IMR-90 (cell line): ENCODE results near the gene ZNF385D. TPM values are rescaled to one million over a fixed set of nuclear protein-coding genes. Genes with fewer than 3 reads are reported as not detected.
A peak's percentile ranks its signal among the peaks of the same experiment; 100 is the strongest.

Experiments
- ATAC-seq: fragments of 200-7000 bp; cut with Tn5 transposase; 2 replicates; pipeline ENCODE4 v1.9.1; 2020; ENCODE audit warnings: low read depth, mild to moderate bottlenecking, moderate library complexity
- BruUV-seq: library from RNA; stranded (reverse); fragments of 400-500 nt; replicated peaks from 2 replicates; lab custom pipeline; 2021; lab: Mats Ljungman, UMichigan
- CTCF ChIA-PET: fragments of 300-600 bp; formaldehyde crosslinking; extraction: SDS; loops from one replicate; lab custom pipeline; 2021; ENCODE audit warnings: antibody characterized with exemption; lab: Yijun Ruan, JAX
- POLR2A ChIA-PET: fragments of 300-600 bp; sonication (Branson Sonifier 250); formaldehyde crosslinking; loops from one replicate; lab custom pipeline; 2022; ENCODE audit warnings: antibody characterized with exemption; ENCODE audit not compliant: unreplicated experiment; lab: Charles Lee
- DNase-seq: peaks from one replicate; pipeline ENCODE4 v3.0.0; 2013
- H2AFZ ChIP-seq: replicated peaks from 2 replicates; pipeline ENCODE3; 2013; ENCODE audit warnings: low read length, mild to moderate bottlenecking; ENCODE audit not compliant: poor library complexity
- H2AK5ac ChIP-seq: 2 replicates; pipeline ENCODE4 v1.6.1; 2013; ENCODE audit warnings: low read depth, low read length, inconsistent platforms
- H2AK9ac ChIP-seq: replicated peaks from 2 replicates; pipeline ENCODE3; 2013; ENCODE audit warnings: mild to moderate bottlenecking, low read depth, low read length, moderate library complexity; ENCODE audit not compliant: poor library complexity
- H2BK120ac ChIP-seq: 2 replicates; pipeline ENCODE4 v1.6.1; 2013; ENCODE audit warnings: low read depth, low read length, inconsistent platforms
- H2BK15ac ChIP-seq: 3 replicates; pipeline ENCODE4 v1.6.1; 2013; ENCODE audit warnings: low read depth, low read length, inconsistent platforms
- H2BK20ac ChIP-seq: 2 replicates; pipeline ENCODE4 v1.6.1; 2013; ENCODE audit warnings: low read depth, mild to moderate bottlenecking, inconsistent platforms, low read length, moderate library complexity
- H2BK5ac ChIP-seq: 2 replicates; pipeline ENCODE4 v1.6.1; 2013; ENCODE audit warnings: mild to moderate bottlenecking, low read depth, low read length, inconsistent platforms; ENCODE audit not compliant: poor library complexity, severe bottlenecking
- H3K14ac ChIP-seq: replicated peaks from 2 replicates; pipeline ENCODE4 v1.6.1; 2013; ENCODE audit warnings: low read depth, low read length, inconsistent platforms
- H3K18ac ChIP-seq: 2 replicates; pipeline ENCODE4 v1.6.1; 2013; ENCODE audit warnings: low read depth, low read length, control low read depth
- H3K23ac ChIP-seq: 2 replicates; pipeline ENCODE4 v1.6.1; 2013; ENCODE audit warnings: low read depth, low read length, inconsistent platforms
- H3K27ac ChIP-seq: 2 replicates; pipeline ENCODE4 v1.5.1; 2013; ENCODE audit warnings: mild to moderate bottlenecking, control low read depth, low read length; ENCODE audit not compliant: insufficient read depth
- H3K27me3 ChIP-seq: 2 replicates; pipeline ENCODE4 v1.6.1; 2013; ENCODE audit warnings: low read length; ENCODE audit not compliant: control insufficient read depth, insufficient read depth
- H3K36me3 ChIP-seq: 2 replicates; pipeline ENCODE4 v1.6.1; 2013; ENCODE audit warnings: low read length, mixed read lengths; ENCODE audit not compliant: control insufficient read depth, insufficient read depth
- H3K4ac ChIP-seq: 2 replicates; pipeline ENCODE4 v1.6.1; 2013; ENCODE audit warnings: low read depth, low read length, inconsistent platforms
- H3K4me1 ChIP-seq: 2 replicates; pipeline ENCODE4 v1.6.1; 2013; ENCODE audit warnings: low read length, mixed read lengths; ENCODE audit not compliant: control insufficient read depth, insufficient read depth
- H3K4me2 ChIP-seq: 2 replicates; pipeline ENCODE4 v1.6.1; 2013; ENCODE audit warnings: low read depth, mild to moderate bottlenecking, control low read depth, low read length, moderate library complexity
- H3K4me3 ChIP-seq: 2 replicates; pipeline ENCODE4 v1.5.1; 2013; ENCODE audit warnings: low read depth, mild to moderate bottlenecking, control low read depth, low read length, moderate library complexity; ENCODE audit not compliant: insufficient read depth
- H3K56ac ChIP-seq: 2 replicates; pipeline ENCODE4 v1.6.1; 2013; ENCODE audit warnings: low read length, inconsistent platforms; ENCODE audit not compliant: insufficient read depth; ENCODE audit errors: extremely low read depth
- H3K79me1 ChIP-seq, 2 experiments: 2 replicates each; pipeline ENCODE4 v1.6.1; 2013; ENCODE audit warnings: low read length in 2 of 2, inconsistent platforms in 1 of 2, low read depth in 1 of 2
- H3K9ac ChIP-seq: 2 replicates; pipeline ENCODE4 v1.6.1; 2013; ENCODE audit warnings: low read depth, low read length, control low read depth
- H3K9me1 ChIP-seq: 2 replicates; pipeline ENCODE4 v1.6.1; 2013; ENCODE audit warnings: low read length, inconsistent platforms; ENCODE audit not compliant: insufficient read depth
- H3K9me3 ChIP-seq: 2 replicates; pipeline ENCODE4 v1.6.1; 2013; ENCODE audit warnings: low read length; ENCODE audit not compliant: control insufficient read depth, insufficient read depth
- H4K20me1 ChIP-seq: 2 replicates; pipeline ENCODE4 v1.6.1; 2013; ENCODE audit warnings: low read length, inconsistent platforms; ENCODE audit not compliant: insufficient read depth
- H4K5ac ChIP-seq: 2 replicates; pipeline ENCODE4 v1.6.1; 2013; ENCODE audit warnings: mild to moderate bottlenecking, low read depth, low read length, control low read depth
- H4K8ac ChIP-seq, 2 experiments: 2 replicates each; pipeline ENCODE4 v1.6.1; 2013; ENCODE audit warnings: low read depth in 2 of 2, low read length in 2 of 2, control low read depth in 1 of 2, inconsistent platforms in 1 of 2
- H4K91ac ChIP-seq: 2 replicates; pipeline ENCODE4 v1.6.1; 2013; ENCODE audit warnings: low read depth, low read length, inconsistent platforms; ENCODE audit not compliant: insufficient read depth
- BHLHE40 ChIP-seq: fragments of 150-350 bp; IDR thresholded peaks from 2 replicates; pipeline ENCODE4 v1.6.1; 2016; ENCODE audit warnings: mild to moderate bottlenecking, low read depth, low read length
- FOS ChIP-seq: fragments of 150-350 bp; IDR thresholded peaks from 2 replicates; pipeline ENCODE4 v1.6.1; 2016; ENCODE audit warnings: low read depth, low read length
- RAD21 ChIP-seq: IDR thresholded peaks from 2 replicates; pipeline ENCODE4 v1.6.1; 2012; ENCODE audit warnings: low read length, improper control_type of control experiment
- RFX5 ChIP-seq: IDR thresholded peaks from 2 replicates; pipeline ENCODE4 v1.8.0; 2012; ENCODE audit warnings: low read depth, mild to moderate bottlenecking, low read length, moderate library complexity
- SMC3 ChIP-seq: fragments of 150-350 bp; IDR thresholded peaks from 2 replicates; pipeline ENCODE4 v1.6.1; 2016; ENCODE audit warnings: low read depth, mild to moderate bottlenecking, antibody characterized with exemption, low read length, moderate library complexity
- WGBS, 2 experiments: methylation state at CpG; one replicate each; pipeline versions ENCODE4 v1.1.5 to v1.1.7; 2013; ENCODE audit warnings: missing lambda C conversion rate in 2 of 2; ENCODE audit not compliant: insufficient read length in 1 of 2; ENCODE audit errors: extremely low coverage in 2 of 2; 5-methylcytosine and 5-hydroxymethylcytosine counted together
- dilution Hi-C: fragments of 300-500 bp; cut with HindIII; formaldehyde crosslinking; loops from one replicate; pipeline ENCODE4 v1.14.3; 2018; ENCODE audit warnings: low sequenced_read_pairs; ENCODE audit not compliant: unreplicated experiment
- in situ Hi-C: fragments of 300-500 bp; cut with MboI; formaldehyde crosslinking; loops from 3 replicates; pipeline ENCODE4 v1.14.3; 2019; ENCODE audit warnings: low sequenced_read_pairs, inconsistent platforms, mixed read lengths
- intact Hi-C: fragments of 100-400 bp; cut with micrococcal nuclease; formaldehyde crosslinking; loops from 2 replicates; pipeline ENCODE4 v1.10.0; 2022
- polyA plus RNA-seq, 3 experiments: library from polyadenylated mRNA; depleted of rRNA; stranded (reverse); fragments of >200 nt; gene quantifications; 2 replicates each; pipeline ENCODE4 v1.2.3, GENCODE V29; 2012; ENCODE audit warnings: low replicate concordance in 1 of 3
- total RNA-seq: library from RNA; depleted of rRNA; stranded (reverse); fragments of >200 nt; gene quantifications from 2 replicates; pipeline ENCODE4 v1.2.3, GENCODE V29; 2012

The ZNF385D gene
- total and polyA plus RNA-seq, 2 of the 4 experiments (the other 2 are of a cell fraction), result 0.18 to 2.4 TPM

- in situ Hi-C loops (no loop called here), dilution Hi-C loops (no loop called here), intact Hi-C loops (no loop called here)
- Histone ChIP-seq H2BK20ac (peak overlapping the region; percentile 72; the same call in 1 of the 2 replicates), H4K91ac (no peak overlapping the region), H3K4me2 (peak overlapping the region; percentile 39; the same call in 1 of the 2 replicates), H3K36me3 (no peaks in the 10 kb centered on the region), H4K8ac (no peak overlapping the region), H3K9me3 (no peaks in the 10 kb centered on the region), H3K79me1 (no peaks in the 10 kb centered on the region), H3K14ac (no peak overlapping the region), H3K9me1 (peaks cover 4% of the 10 kb centered on the region), H3K27ac (no peak overlapping the region), H4K20me1 (no peaks in the 10 kb centered on the region), H2AK9ac (no peak overlapping the region), H3K18ac (no peak overlapping the region), H2BK15ac (no peak overlapping the region), H3K56ac (no peak overlapping the region), H2BK120ac (no peak overlapping the region), H2AFZ (no peak overlapping the region), H2AK5ac (no peak overlapping the region), H2BK5ac (no peak overlapping the region), H3K23ac (no peak overlapping the region), H3K4me3 (no peak overlapping the region), H3K9ac (no peak overlapping the region), H3K27me3 (no peaks in the 10 kb centered on the region), H4K5ac (no peak overlapping the region), H3K4ac (no peak overlapping the region), H3K4me1 (peaks cover 2% of the 10 kb centered on the region; the same call in 1 of the 2 replicates)
- BruUV-seq, result no TSS peak
- DNase-seq (peak; percentile 96), ATAC-seq (peak; percentile 96)
- ChIA-PET POLR2A (no interaction called here), CTCF (no interaction called here)
- no CpG with 5 or more reads among the region's 3 CpGs for WGBS, 2 experiments
- TF ChIP-seq SMC3 (no peak), FOS (peak; percentile 82), RAD21 (no peak), BHLHE40 (0 out of 2 replicates have a peak, but pooled peaks have one; percentile 13), RFX5 (no peak)
Observed at GRCh38 chr3:21718161-21718765, 32.7 kb downstream of the ZNF385D start.
